T-helper 2 cell treated with Interferon-gamma antibody and Interleukin-4, amounts not matched to agents 5 μg/mL and 100 μg/mL, for 36 hours (primary cell): ENCODE measurements around the gene LARGE2.
A peak's percentile ranks its signal among the peaks of the same experiment; 100 is the strongest.
"Not testable (repeated sequence)": the region's sequence is repeated elsewhere in the genome, so short reads cannot be mapped to it uniquely, and the experiment has no call there.

Experiments
- DNase-seq: peaks from one replicate; pipeline ENCODE4 v3.0.0; 2021; ENCODE audit warnings: low spot score
- H3K27ac Mint-ChIP-seq: one replicate; pipeline ENCODE4 v1.8.0; 2021; ENCODE audit warnings: mild to moderate bottlenecking, mixed read lengths
- H3K27me3 Mint-ChIP-seq: one replicate; pipeline ENCODE4 v1.8.0; 2021; ENCODE audit warnings: low read depth, mixed read lengths
- H3K36me3 Mint-ChIP-seq: one replicate; pipeline ENCODE4 v1.8.0; 2021; ENCODE audit warnings: low read depth, mixed read lengths
- H3K4me1 Mint-ChIP-seq: one replicate; pipeline ENCODE4 v1.8.0; 2021; ENCODE audit warnings: low read depth, mixed read lengths
- H3K4me3 Mint-ChIP-seq: one replicate; pipeline ENCODE4 v1.8.0; 2022; ENCODE audit warnings: mild to moderate bottlenecking, moderate library complexity, mixed read lengths
- H3K9me3 Mint-ChIP-seq: one replicate; pipeline ENCODE4 v1.8.0; 2021; ENCODE audit warnings: mixed read lengths

LARGE2 gene

DNA sequence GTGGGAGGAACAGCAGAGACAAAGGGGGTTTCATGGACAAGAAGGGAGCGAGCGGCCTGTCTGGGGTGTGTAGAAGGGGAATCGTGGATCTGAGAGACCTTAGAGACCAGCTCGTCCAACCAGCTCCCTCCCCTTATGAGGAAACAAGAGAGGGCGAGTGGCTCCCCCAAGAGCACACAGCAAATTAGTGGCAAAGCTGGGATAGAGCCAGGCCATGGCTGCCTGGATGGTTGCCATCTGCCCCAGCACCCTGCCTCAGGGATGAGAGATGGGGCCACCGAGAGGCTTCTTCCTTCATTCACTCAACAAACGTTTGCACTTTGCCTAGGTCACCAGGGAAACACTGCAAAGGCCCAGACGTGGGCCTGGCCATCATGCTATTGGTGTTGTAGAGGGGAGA lies 32.9 kb upstream of the LARGE2 start:
- peaks cover 4% of the 10 kb centered on the region for H3K27me3 Mint-ChIP-seq
- H3K9me3 Mint-ChIP-seq: no peaks in the 10 kb centered on the region
- H3K4me1 Mint-ChIP-seq: peaks cover 1% of the 10 kb centered on the region
- no peak overlapping the region for H3K27ac Mint-ChIP-seq
- H3K36me3 Mint-ChIP-seq: no peaks in the 10 kb centered on the region
- no peak overlapping the region for H3K4me3 Mint-ChIP-seq
- no peak for DNase-seq

DNA sequence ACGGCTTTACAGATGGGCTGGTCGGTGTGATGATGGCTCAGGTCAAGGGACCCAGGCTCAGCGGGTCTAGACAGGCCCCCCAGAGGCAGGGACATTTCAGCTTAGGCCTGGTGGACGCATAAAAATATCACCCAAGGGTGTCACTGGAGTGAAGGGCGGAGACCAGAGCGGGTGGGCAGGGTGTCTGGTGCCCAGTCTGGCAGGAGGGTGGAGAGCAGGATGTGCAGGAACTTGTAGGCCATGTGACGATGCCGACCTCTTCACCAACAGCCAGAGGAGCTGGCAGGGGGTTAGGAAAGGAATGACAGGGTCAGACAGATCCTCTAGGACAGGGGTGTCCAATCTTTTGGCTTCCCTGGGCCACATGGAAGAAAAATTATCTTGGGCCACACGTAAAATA lies 32.5 kb upstream of the LARGE2 start:
- Mint-ChIP-seq H3K27ac (no peak overlapping the region), H3K36me3 (no peaks in the 10 kb centered on the region), H3K4me1 (peaks cover 1% of the 10 kb centered on the region), H3K9me3 (no peaks in the 10 kb centered on the region), H3K4me3 (no peak overlapping the region), H3K27me3 (peaks cover 6% of the 10 kb centered on the region)
- no peak for DNase-seq

DNA sequence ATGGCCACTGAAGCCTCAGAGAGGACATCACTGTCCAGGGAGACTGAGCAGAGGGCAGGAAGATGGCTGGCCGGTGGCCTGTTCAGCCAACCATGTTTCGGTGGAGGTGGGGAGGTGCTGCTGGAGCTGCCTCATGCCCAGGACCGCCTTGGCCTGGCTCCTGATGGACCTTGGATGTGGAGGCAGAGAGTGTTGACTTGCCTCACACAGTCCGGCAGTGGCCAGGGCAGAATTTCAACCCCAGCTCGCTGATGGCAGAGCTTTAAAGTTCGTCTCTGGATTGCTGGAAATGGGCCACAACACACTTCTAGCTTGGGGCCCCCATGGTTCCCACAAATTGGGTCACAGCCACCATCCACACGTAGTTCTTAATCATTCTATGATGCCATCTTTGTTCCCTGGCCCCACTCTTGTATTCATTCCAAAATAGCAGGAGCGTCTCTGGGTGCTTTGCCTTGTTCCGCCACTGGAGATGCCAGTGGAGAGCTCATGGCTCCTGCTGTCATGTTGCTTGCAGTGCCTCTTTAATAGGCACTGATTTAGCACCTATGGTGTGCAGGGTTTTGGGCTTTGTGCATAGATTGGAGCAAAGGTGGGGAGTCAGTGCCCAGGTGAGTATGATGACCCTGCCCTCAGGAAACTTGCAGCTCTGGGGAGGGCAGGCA lies 31.4 kb upstream of the LARGE2 start:
- Mint-ChIP-seq H3K27ac (no peak overlapping the region), H3K4me1 (no peaks in the 10 kb centered on the region), H3K4me3 (no peak overlapping the region), H3K27me3 (peaks cover 9% of the 10 kb centered on the region), H3K36me3 (no peaks in the 10 kb centered on the region), H3K9me3 (no peaks in the 10 kb centered on the region)
- DNase-seq: no peak

DNA sequence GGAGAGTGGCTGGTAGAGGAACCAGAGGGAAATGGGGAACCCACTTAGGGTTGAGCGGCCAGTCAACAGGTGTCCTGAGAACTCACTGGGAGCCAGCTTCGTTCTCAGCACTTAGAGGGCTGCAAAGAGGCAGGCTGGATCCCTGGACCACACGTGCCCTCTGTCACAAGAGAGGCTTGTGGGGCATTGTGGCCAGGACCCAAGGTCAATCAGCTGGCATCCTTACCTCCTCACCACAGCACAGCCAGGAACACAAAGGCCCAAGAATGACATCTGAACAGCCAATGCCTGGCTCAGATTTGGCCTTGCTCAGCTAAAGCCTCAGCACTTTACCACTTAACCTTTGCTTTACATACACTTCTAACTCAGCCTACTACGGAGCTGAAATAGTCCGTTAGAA lies 29.6 kb upstream of the LARGE2 start:
- H3K9me3 Mint-ChIP-seq: no peaks in the 10 kb centered on the region
- no peak overlapping the region for H3K27ac Mint-ChIP-seq
- DNase-seq: no peak
- no peak overlapping the region for H3K4me3 Mint-ChIP-seq
- peaks cover 8% of the 10 kb centered on the region for H3K27me3 Mint-ChIP-seq
- no peaks in the 10 kb centered on the region for H3K36me3 Mint-ChIP-seq
- H3K4me1 Mint-ChIP-seq: no peaks in the 10 kb centered on the region

DNA sequence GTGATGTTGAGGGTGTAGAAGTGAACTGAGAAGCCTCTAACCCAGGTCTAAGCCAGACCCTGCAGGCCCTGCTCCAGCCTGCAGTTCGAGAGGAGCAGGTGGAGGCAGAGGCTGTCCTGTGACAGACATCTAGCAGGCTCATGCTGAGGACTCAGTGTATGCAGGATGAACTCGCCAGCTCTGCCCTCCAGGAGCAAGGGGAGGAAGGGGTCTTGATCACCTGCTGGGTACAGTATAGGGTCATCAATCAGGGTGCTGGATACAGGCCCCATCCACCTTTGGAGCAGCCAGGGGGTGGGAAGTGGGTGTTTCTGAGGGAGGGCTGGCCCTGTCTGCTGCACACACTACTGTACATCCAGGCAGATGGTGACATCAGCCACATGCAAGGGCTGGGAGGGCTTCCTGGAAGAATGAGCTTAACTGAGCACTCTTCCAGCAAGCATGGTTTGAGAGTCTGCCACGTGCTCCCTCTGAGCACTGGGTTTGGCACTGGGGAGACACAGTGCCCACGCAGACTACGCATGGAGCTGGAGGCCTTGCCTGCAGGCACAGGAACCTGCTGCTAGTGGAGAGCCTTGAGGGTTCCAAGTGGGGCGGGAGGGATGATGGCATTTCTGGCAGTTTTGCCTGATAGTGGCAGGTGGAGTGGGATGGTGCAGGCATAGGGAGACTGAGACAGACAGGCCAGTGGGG lies 27.8 kb upstream of the LARGE2 start:
- H3K9me3 Mint-ChIP-seq: no peaks in the 10 kb centered on the region
- H3K27me3 Mint-ChIP-seq: peaks cover 18% of the 10 kb centered on the region
- no peak overlapping the region for H3K27ac Mint-ChIP-seq
- no peaks in the 10 kb centered on the region for H3K4me1 Mint-ChIP-seq
- H3K4me3 Mint-ChIP-seq: no peak overlapping the region
- no peak for DNase-seq
- no peaks in the 10 kb centered on the region for H3K36me3 Mint-ChIP-seq

DNA sequence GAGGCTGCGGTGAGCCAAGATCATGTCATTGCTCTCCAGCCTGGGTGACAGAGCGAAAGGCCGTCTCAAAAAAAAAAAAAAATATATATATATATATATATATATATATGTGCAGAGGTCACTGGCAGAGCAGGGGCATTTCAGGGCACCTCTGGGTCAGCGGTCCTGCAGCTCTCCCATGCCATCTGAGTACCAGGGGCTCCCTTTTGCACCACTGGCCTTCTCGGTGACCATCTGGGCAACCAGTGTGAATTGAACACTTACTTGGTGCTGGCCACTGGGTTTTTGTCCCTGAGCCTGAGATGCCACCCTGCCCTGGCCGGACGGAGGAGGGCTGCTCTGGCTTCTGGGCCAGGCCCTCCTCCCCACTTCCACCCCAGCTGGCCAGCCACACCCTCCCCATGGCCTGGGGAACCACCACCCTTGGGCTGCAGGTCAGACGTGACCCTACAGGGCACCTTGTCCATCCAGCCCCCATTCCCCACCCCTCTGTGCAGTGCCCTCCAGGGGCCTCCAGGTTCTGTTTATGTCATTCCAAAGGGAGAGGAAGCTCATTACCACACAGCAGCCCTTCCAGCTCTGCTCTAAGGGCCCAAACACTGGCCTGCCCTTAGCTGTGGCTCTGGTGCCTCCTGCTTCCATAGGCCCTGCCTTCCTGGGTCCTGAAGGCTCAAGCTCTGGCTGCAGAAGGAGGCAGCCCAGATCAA lies 26.8 kb upstream of the LARGE2 start:
- H3K27ac Mint-ChIP-seq: no peak overlapping the region
- no peak for DNase-seq
- no peaks in the 10 kb centered on the region for H3K36me3 Mint-ChIP-seq
- no peak overlapping the region for H3K4me3 Mint-ChIP-seq
- no peaks in the 10 kb centered on the region for H3K4me1 Mint-ChIP-seq
- no peaks in the 10 kb centered on the region for H3K9me3 Mint-ChIP-seq
- peaks cover 22% of the 10 kb centered on the region for H3K27me3 Mint-ChIP-seq

DNA sequence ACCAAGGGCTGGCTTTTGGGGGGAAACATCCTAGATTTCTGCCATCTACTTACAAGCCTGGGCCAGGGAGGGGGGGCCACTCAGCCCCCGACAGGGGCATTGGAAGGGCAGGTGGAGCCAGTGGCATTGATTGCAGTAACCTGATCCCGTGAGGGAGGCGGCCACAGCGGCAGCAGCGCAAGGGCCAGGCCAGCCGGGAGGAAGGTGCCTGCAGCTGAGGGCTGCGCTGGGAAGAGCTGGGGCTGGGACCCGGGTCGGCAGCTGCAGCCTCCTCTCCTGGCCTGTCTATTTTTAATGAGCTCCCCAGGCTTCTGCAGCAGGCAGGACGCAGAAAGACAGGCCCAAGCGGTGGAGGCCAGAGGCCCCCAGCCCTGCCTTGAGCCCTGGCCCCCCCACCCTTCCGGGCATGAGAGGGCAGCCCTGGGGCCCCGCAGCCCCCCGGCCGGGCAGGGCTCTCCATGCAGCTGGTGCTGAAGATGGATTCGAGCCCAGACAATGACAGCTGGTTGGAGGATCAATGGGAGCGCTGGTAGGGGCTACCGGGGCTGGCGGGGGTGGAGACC lies 26.0 kb upstream of the LARGE2 start:
- no peaks in the 10 kb centered on the region for H3K9me3 Mint-ChIP-seq
- no peaks in the 10 kb centered on the region for H3K36me3 Mint-ChIP-seq
- no peaks in the 10 kb centered on the region for H3K4me1 Mint-ChIP-seq
- no peak overlapping the region for H3K4me3 Mint-ChIP-seq
- H3K27ac Mint-ChIP-seq: no peak overlapping the region
- DNase-seq: no peak
- H3K27me3 Mint-ChIP-seq: peaks cover 29% of the 10 kb centered on the region

DNA sequence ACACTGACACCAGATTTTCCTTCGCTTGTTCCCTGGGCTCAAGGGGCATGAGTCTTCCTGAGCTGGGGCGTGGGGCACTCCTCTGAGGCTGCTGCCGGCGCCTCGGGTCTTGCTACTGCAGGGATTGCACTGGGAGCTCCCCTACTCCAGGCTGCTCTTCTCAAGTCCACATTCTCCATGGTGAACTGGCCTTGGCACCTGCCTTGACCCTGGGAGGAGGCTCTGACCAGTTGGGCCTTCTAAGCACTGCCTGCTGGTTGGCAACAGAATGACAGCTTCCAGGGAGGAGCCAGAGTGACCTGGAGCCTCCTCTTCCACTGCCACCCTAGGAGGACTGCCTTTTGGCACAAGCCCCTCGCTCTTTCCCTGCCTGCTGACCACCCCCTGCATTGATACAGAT lies 24.9 kb upstream of the LARGE2 start:
- no peaks in the 10 kb centered on the region for H3K9me3 Mint-ChIP-seq
- H3K4me3 Mint-ChIP-seq: no peak overlapping the region
- H3K27me3 Mint-ChIP-seq: peaks cover 32% of the 10 kb centered on the region
- no peaks in the 10 kb centered on the region for H3K36me3 Mint-ChIP-seq
- H3K27ac Mint-ChIP-seq: no peak overlapping the region
- H3K4me1 Mint-ChIP-seq: no peaks in the 10 kb centered on the region
- DNase-seq: no peak

DNA sequence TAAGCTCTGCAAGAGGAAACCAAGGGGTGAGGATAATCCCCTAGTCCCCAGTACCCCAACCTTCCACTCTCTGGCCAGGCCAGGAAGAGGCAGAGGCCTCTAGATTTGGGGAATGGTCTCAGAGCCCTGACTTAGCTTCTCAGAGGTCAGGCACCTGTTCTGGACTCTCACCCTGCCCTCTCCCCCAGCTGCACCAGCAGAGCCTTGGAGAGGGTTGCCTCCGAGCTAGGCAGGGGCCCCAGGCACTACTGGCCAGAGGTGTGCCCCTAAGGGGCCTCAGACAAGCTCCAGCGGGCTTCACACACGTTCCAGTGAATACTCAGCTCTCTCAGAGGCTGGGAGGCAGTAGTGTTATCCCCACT lies 23.4 kb upstream of the LARGE2 start:
- Mint-ChIP-seq H3K36me3 (no peaks in the 10 kb centered on the region), H3K27me3 (peaks cover 32% of the 10 kb centered on the region), H3K4me1 (no peaks in the 10 kb centered on the region), H3K27ac (no peak overlapping the region), H3K9me3 (no peaks in the 10 kb centered on the region), H3K4me3 (peak overlapping the region; percentile 40)
- DNase-seq: no peak

DNA sequence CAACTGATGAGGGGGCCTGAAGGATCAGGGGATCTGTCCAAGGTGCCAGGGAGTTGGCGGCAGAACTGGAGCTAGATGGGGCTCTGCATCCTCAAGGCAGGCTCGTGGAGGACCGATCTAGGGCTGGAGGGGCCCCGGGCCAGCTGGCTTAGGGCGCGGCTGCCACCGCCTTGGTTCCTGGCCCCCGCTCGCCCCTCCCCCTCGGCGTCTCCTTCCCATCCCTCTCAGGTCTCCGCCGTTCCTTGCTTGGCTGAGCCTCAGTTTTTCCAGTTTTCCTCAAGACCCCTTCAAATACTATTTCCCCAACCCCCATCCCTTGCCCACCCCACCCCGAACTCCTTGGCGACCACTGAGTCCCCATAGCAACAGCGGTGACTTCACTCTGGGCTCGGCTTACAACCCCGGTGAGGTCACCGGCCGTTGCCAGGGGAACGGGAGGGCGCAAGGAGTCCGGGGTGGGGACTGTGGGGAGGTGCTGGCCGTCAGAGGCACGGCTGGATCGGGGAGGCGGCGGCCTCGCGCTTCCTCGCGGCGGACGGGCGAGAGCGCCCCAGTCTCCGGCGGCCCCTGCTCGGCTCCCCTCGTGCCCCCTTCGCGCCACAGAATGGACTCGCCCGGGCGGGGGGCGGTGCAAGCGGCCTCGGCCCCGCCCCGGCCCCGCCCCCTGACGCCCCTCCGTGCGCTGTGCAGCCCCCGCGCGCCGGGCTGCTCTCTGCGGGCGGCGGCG lies 22.8 kb upstream of the LARGE2 start:
- DNase-seq: peak; percentile 58
- H3K9me3 Mint-ChIP-seq: no peaks in the 10 kb centered on the region
- H3K27me3 Mint-ChIP-seq: peaks cover 32% of the 10 kb centered on the region
- peak overlapping the region; percentile 40 for H3K4me3 Mint-ChIP-seq
- no peak overlapping the region for H3K27ac Mint-ChIP-seq
- H3K4me1 Mint-ChIP-seq: no peaks in the 10 kb centered on the region
- H3K36me3 Mint-ChIP-seq: no peaks in the 10 kb centered on the region

DNA sequence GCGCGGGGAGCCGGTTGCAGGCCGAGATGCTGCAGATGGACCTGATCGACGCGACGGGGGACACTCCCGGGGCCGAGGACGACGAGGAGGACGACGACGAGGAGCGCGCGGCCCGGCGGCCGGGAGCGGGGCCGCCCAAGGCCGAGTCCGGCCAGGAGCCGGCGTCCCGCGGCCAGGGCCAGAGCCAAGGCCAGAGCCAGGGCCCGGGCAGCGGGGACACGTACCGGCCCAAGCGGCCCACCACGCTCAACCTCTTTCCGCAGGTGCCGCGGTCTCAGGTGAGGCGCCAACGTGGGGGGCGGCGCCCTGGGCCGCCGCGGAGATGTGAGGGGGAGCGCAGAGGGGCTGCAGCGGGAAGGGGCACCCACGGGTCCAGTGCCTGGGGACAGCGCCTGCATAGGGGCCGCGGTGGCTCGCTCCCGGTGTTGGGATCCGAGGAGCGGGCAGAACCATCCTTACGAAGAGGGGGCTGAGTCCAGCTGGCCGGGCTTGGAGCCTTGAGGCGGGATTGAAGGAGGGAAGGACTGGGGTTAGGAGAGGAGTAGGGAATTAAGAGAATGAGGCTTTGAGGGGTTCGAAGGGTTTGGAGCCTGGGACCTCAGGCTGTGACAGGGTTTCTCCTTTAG lies 22.2 kb upstream of the LARGE2 start:
- H3K4me3 Mint-ChIP-seq: peak overlapping the region; percentile 25
- DNase-seq, H3K36me3 Mint-ChIP-seq, H3K27ac Mint-ChIP-seq, H3K9me3 Mint-ChIP-seq, H3K4me1 Mint-ChIP-seq: not testable (repeated sequence)
- H3K27me3 Mint-ChIP-seq: peaks cover 27% of the 10 kb centered on the region

DNA sequence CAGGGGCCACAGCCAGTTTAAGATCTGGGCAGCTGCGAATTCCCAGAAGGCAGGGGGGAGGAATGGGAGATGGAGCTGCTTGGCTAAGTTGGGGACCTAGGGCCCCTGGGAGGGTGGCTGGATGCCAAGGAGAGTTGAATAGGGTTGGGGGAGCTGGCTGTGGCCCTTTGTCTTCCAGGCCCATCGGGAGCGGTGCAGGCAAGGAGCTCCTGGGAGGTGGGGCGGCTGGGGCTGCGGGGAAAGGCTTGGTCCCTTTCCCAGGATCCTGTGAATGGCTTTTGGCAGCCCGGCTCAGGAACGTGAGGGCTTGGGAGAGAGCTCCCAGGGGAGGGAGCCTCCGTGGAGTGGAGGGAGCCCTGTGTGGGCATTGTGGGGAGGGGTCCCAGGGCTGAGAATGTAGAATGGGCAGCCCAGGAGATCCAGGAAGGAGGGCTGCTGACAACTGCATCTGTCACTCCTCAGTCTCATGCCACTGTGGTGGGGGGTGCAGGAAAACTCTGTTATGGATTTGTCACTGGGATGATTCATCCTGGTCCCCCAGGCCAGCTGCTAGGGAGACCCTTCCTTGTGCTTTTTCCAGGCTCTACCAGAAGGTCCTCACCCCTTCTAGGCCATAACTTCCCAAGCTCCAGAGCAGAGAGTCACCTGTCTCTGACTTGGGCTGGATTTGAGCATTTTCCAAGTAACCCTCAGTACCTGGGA lies 21.4 kb upstream of the LARGE2 start:
- peak overlapping the region; percentile 25 for H3K4me3 Mint-ChIP-seq
- H3K27me3 Mint-ChIP-seq: peaks cover 27% of the 10 kb centered on the region
- H3K9me3 Mint-ChIP-seq: no peaks in the 10 kb centered on the region
- no peak overlapping the region for H3K27ac Mint-ChIP-seq
- H3K36me3 Mint-ChIP-seq: no peaks in the 10 kb centered on the region
- DNase-seq: no peak
- H3K4me1 Mint-ChIP-seq: no peaks in the 10 kb centered on the region

DNA sequence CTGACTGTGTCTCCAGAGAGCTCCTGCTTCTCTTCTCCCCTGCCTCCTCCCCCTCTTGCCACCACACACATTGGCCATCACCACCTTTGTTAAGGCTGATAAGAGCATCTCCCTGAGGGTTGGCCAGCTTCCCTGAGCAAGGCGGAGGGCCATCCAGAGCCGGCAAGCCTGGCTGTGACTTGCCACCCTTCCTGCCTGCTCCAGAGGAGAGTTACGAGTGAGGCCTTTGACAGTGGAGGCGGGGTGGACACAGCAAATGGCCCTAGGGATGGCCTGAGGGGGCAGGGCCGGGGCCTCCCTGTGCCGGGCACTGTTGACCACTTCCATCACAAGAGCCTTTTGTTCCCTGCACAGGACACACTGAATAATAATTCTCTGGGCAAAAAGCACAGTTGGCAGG lies 20.8 kb upstream of the LARGE2 start:
- Mint-ChIP-seq H3K9me3 (no peaks in the 10 kb centered on the region), H3K4me3 (no peak overlapping the region), H3K4me1 (peaks cover 2% of the 10 kb centered on the region), H3K27ac (no peak overlapping the region), H3K27me3 (peaks cover 27% of the 10 kb centered on the region), H3K36me3 (no peaks in the 10 kb centered on the region)
- DNase-seq: no peak
